Iris pigment epithelial cell (primary cell): ENCODE results near the gene ITIH1.
A peak's percentile ranks its signal among the peaks of the same experiment; 100 is the strongest.

Source experiments
- DNase-seq: peaks from one replicate; pipeline ENCODE4 v3.0.0-alpha.2; 2011; ENCODE audit warnings: low read depth

ITIH1 gene

DNA sequence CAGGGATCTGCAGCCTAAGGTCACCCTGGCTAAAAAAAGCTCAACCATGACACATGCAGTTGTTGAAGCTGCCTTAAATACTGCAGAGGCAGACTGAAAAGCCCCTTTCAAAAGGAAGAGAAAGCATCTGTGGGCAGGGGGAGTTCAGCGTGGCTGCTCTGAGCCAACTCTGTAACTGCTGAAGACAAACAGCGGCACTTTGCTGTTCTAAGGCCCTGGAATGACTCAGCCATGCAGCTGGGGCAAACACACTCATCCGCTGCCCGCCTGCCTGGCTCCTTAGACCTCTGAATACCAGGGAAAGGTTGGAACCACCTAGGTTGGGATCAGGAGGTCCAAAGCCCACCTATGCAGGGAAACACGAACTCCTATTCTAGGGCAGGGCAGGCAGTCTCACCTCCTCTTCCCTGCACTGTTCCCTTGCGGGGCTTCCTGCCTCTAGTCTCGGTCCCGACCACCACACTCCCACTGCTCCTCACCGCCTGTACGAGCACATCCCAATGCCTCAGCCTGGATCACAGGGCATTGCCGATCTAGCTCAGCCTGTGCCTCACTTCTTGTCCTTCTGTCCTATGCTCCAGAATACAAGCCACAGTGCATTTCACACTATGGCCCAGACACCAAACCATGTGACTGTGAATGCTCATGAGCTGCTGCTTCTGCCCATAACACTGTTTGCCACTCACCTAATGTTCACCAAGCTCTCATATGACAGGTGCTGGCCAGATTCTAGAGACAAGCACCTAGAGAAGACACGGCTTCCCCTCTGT is 64.0 kb downstream of the ITIH1 start:
- peak; percentile 21 for DNase-seq
